Large intestine (tissue), 3 donors: Measurements from ENCODE around the gene NUP214. TPM values are rescaled to one million over a fixed set of nuclear protein-coding genes. Genes with fewer than 3 reads are reported as not detected.
"Not testable (repeated sequence)": the region's sequence is repeated elsewhere in the genome, so short reads cannot be mapped to it uniquely, and the experiment has no call there.

Experiments used
- DNase-seq, 2 donors: peaks; one replicate each; pipeline versions ENCODE4 v3.0.0 to v3.0.0-alpha.2; 2013
- H3K27ac ChIP-seq: one replicate; pipeline ENCODE4 v1.5.1; 2013; ENCODE audit warnings: low read length
- H3K27me3 ChIP-seq: 2 replicates; pipeline ENCODE4 v1.6.1; 2013; ENCODE audit warnings: low read length; ENCODE audit not compliant: control insufficient read depth, insufficient read depth
- H3K36me3 ChIP-seq: 2 replicates; pipeline ENCODE4 v1.6.1; 2013; ENCODE audit warnings: low read length; ENCODE audit not compliant: control insufficient read depth, insufficient read depth
- H3K4me1 ChIP-seq: one replicate; pipeline ENCODE4 v1.6.1; 2013; ENCODE audit warnings: low read length; ENCODE audit not compliant: control insufficient read depth, insufficient read depth
- H3K4me3 ChIP-seq: one replicate; pipeline ENCODE4 v1.5.1; 2013; ENCODE audit warnings: low read length
- H3K9me3 ChIP-seq: one replicate; pipeline ENCODE4 v1.6.1; 2013; ENCODE audit warnings: mild to moderate bottlenecking, low read depth, low read length, moderate library complexity; ENCODE audit not compliant: control insufficient read depth
- WGBS: methylation state at CpG from one replicate; pipeline ENCODE4 v1.1.5; 2013; ENCODE audit warnings: low lambda C conversion rate; ENCODE audit not compliant: insufficient coverage; 5-methylcytosine and 5-hydroxymethylcytosine counted together
- polyA plus RNA-seq: library from polyadenylated mRNA; unstranded; fragments of 120-200 nt; gene quantifications from one replicate; pipeline ENCODE4 v1.2.1, GENCODE V29; 2013

The NUP214 gene
- polyA plus RNA-seq, 1 donor, result 29.1 TPM

DNA sequence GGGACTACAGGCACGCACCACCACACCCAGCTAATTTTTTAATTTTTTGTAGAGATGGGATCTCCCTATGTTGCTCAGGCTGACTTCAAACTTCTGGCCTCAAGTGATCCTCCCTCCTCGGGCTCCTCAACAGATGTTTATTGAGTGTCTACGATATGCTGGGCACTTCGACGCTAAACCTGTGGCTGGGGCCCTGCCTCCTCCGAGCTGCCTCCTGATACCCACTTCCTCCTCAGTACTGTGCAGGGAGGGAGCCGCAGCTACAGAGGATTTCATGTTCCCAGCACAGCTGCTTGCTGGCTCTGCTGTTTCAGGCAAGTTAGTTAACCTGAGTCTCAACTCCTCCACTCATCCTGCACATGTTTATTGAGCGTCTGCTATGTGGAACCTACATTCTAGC is 19.4 kb upstream of the NUP214 start:
- H3K4me3 ChIP-seq, result no peak overlapping the region
- no peak overlapping the region for H3K27ac ChIP-seq
- no peaks in the 10 kb centered on the region for H3K4me1 ChIP-seq
- H3K9me3 ChIP-seq, result no peaks in the 10 kb centered on the region
- DNase-seq, result no peak
- no CpG with 5 or more reads among the region's 8 CpGs for WGBS
- H3K36me3 ChIP-seq, result no peaks in the 10 kb centered on the region
- H3K27me3 ChIP-seq, result no peaks in the 10 kb centered on the region

DNA sequence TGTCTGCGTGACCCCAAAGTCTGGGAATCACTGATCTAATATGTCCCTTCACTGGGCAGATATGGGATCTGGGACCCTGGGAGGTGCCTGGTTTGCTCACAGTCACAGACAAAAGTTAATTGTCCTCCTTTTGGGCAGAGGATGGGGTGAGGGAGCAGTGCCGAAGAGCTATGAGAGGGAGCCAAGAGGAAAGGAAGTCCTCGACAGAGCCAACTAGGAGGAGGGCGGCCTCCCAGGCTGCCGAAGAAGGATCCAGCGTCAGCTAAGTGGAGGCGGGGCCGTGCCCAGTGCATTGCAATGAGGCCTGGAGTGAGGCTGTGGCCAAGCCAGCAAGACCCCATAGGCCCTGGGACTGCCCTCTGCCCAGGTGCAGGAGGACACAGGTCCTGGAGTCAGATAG is 17.6 kb upstream of the NUP214 start:
- no peaks in the 10 kb centered on the region for H3K4me1 ChIP-seq
- no peaks in the 10 kb centered on the region for H3K27me3 ChIP-seq
- H3K27ac ChIP-seq, result no peak overlapping the region
- H3K9me3 ChIP-seq, result no peaks in the 10 kb centered on the region
- H3K36me3 ChIP-seq, result no peaks in the 10 kb centered on the region
- no peak for DNase-seq
- no CpG with 5 or more reads among the region's 8 CpGs for WGBS
- no peak overlapping the region for H3K4me3 ChIP-seq

DNA sequence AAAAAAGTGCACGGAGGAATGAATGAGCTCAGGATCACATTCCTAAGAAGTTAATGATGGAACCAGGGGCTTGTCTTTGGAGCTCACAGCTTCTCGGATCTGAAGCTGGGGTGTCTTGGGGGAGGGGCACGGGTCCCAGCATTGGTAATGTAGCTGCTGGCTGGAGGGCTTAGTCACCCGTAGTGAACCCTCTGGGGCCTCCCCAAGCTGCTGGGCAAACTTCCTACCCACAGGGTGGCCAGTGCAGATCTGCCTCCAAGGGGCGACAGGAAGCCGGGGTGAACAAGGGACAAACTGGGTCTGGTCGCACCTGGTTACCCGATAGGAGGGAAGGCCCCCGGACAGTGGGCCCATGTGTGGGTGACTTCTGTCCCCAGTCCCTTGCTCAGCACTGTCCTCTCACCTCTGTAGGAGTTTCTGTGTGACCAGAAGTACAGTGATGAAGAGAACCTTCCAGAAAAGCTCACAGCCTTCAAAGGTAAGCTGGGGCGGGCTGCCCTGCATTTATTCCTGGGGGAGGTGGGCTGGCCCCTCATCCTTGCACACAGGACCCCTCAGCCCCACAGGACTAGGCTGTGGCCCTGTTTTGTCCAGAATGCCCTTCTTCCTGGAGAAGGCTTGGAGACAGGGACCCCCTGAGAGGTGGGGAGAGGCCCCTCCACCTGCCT is 14.1 kb upstream of the NUP214 start:
- no peaks in the 10 kb centered on the region for H3K4me1 ChIP-seq
- H3K27me3 ChIP-seq, result no peaks in the 10 kb centered on the region
- no peak overlapping the region for H3K27ac ChIP-seq
- H3K4me3 ChIP-seq, result no peak overlapping the region
- WGBS, result no CpG with 5 or more reads among the region's 10 CpGs
- H3K36me3 ChIP-seq, result no peaks in the 10 kb centered on the region
- H3K9me3 ChIP-seq, result no peaks in the 10 kb centered on the region
- DNase-seq, result no peak

DNA sequence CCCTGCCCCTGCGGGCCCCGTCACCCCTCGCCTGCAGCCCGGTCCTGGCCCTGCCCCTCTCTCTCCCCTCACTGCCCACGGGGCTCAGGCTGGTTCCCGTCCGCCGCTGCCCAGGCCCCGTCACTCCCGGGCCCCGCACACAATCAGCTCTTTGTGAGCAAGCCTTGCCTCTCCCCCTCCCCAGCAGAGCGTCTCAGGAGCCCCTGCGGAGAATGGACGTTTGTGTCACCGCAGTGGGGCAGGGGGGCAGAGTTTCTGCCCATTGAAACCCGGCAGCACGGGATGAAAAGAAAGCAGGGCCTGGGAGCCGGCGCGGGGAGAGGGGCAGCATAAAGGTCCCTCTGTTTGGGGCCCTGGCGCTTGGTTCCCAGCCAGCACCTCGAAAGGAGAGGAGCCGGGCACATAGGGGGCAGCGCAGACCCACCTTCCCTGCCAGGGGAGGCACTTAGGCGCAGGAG is 13.5 kb upstream of the NUP214 start:
- DNase-seq, result no peak
- H3K9me3 ChIP-seq, result no peaks in the 10 kb centered on the region
- no peak overlapping the region for H3K27ac ChIP-seq
- H3K4me1 ChIP-seq, result no peaks in the 10 kb centered on the region
- no peak overlapping the region for H3K4me3 ChIP-seq
- WGBS, result 60% methylated on average over 1 of the region's 25 CpGs
- H3K36me3 ChIP-seq, result no peaks in the 10 kb centered on the region
- no peaks in the 10 kb centered on the region for H3K27me3 ChIP-seq

DNA sequence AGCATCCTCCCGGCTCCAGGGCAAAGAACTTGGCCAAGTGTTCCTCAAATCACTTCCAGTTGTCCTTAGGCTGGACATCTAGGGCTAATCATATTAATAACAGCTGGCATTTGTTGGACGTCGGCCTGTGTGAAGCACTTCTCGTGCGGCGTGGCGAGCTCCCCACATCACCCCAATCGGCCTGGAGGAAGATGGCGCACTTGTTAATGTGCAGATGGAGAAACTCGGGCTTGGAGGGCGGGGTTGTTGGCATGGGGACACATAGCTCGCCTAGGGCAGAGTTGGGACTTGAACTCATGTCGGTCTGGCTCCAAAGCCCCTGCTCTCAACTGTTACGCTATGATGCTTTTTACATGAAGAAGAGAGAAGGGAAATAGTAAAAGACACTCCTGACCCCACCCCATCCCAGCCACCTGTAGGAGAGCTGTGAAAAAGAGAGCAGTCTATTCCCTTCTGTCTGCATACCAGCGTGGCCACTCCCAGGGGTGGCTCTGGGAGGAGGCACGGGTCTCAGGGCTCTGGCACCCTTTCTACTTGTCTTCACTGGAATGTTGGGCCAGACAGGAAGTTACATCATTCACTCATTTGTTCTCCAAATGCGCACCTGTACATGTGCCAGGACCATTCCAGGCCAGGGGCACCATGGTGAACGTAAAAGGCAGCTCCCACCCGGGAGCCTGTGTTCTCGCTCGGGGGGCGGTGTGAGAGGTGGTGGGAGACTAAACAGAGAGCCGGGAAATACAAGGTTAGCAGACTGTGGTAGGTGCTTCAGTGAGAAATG is 12.8 kb upstream of the NUP214 start:
- DNase-seq, result no peak
- Histone ChIP-seq H3K27ac (no peak overlapping the region), H3K9me3 (no peaks in the 10 kb centered on the region), H3K27me3 (no peaks in the 10 kb centered on the region), H3K36me3 (no peaks in the 10 kb centered on the region), H3K4me3 (no peak overlapping the region), H3K4me1 (no peaks in the 10 kb centered on the region)
- WGBS, result no CpG with 5 or more reads among the region's 23 CpGs

DNA sequence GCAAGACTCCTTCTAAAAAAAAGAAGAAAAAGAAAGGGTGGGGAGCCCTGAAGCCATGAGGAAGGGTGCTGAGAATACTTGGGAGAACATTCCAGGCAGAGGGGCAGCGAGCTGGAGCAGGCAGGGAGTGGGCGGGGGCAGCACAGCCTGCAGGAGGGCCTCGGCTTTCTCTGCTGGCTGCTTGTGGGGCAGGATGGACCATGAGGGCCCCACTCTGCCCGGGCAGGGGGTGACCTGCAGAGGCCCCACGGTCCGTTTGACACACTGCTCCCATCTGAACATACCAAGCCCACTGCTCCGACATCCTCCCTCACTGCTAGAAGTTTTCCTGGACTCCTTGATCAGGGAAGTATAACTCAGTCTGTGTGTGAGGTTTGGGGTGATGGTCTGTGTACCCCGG is 11.7 kb upstream of the NUP214 start:
- Histone ChIP-seq H3K4me3 (no peak overlapping the region), H3K27me3 (no peaks in the 10 kb centered on the region), H3K27ac (no peak overlapping the region), H3K36me3 (no peaks in the 10 kb centered on the region), H3K4me1 (no peaks in the 10 kb centered on the region), H3K9me3 (no peaks in the 10 kb centered on the region)
- no peak for DNase-seq
- no CpG with 5 or more reads among the region's 8 CpGs for WGBS

DNA sequence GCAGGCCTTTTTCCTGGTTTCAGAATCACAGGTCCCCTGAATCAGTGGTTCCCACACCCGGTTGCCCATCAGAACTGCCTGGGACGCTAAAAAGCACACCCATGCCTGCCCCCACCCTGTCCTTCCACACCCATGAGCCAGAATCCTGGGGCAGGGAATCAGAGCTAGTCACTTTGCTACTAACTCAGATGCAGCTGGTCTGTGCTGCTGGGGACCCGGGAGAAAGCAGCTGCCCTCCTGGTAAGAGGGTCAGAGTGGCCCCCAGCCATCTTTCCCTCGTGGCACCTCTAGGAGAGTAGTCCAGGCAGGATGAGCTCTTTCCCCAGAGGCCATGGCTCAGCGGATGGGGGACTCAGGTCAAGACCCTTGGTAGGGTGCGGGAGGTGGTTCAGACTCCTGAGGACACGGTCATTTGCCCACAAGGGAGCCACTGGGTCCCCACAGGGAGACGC is 11.3 kb upstream of the NUP214 start:
- Histone ChIP-seq H3K9me3 (no peaks in the 10 kb centered on the region), H3K27ac (no peak overlapping the region), H3K36me3 (no peaks in the 10 kb centered on the region), H3K4me3 (no peak overlapping the region), H3K4me1 (no peaks in the 10 kb centered on the region), H3K27me3 (no peaks in the 10 kb centered on the region)
- no CpG with 5 or more reads among the region's 8 CpGs for WGBS
- no peak for DNase-seq

DNA sequence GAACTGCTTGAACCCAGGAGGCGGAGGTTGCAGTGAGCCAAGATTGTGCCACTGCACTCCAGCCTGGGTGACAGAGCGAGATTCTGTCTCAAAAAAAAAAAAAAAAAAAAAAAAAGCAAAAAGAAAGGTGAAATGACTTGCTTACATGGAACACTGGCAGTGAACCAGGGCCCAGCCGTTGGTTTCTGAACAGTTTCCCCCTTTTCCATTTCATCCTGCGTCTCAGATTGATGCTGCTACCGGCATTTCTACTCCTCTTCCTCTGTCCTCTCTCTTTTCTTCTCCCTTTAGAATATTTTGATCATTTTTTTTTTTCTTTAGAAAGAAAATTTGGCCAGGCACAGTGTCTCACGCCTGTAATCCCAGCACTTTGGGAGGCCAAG is 10.0 kb upstream of the NUP214 start:
- H3K27ac ChIP-seq, H3K27me3 ChIP-seq, H3K36me3 ChIP-seq, H3K4me1 ChIP-seq, DNase-seq, H3K9me3 ChIP-seq, H3K4me3 ChIP-seq: not testable (repeated sequence)
- 83% methylated on average over 2 of the region's 6 CpGs for WGBS

DNA sequence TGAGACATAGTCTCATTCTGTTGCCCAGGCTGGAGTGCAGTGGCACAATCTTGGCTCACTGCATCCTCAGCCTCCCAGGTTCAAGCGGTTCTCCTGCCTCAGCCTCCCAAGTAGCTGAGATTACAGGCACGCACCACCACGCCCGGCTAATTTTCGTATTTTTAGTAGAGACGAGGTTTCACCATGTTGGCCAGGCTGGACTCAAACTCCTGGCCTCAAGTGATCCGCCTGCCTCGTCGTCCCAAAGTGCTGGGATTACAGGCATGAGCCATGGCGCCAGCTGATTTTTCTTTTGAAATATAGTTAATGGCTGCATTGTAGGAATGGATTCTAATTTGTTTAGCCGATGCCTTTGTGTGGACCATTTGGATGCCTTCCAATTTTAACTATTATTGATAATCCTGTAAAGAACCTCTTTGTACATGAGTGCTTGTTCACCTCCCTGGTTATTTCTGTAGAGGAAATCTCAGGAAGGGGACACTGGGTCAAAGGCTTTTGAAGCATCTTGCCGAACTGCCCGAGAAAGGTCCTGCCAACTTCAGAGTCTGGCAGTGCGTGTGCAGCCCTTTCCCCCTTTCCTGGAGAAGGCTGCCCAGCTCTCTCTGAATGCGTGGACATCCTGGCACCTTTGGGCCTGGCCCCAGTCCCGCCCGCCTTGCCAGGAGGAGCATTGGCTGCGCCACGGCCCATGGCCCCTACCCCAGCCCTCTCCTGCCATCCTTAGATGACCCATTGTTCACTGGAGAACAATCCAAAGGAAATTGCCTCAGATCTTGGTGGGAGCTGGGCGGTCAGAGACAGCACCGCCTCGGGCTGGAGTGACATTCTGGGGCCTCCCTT is 8.9 kb upstream of the NUP214 start:
- DNase-seq, result no peak
- Histone ChIP-seq H3K36me3 (no peaks in the 10 kb centered on the region), H3K9me3 (no peaks in the 10 kb centered on the region), H3K27me3 (no peaks in the 10 kb centered on the region), H3K27ac (no peak overlapping the region), H3K4me1 (no peaks in the 10 kb centered on the region), H3K4me3 (no peak overlapping the region)
- WGBS, result no CpG with 5 or more reads among the region's 22 CpGs

DNA sequence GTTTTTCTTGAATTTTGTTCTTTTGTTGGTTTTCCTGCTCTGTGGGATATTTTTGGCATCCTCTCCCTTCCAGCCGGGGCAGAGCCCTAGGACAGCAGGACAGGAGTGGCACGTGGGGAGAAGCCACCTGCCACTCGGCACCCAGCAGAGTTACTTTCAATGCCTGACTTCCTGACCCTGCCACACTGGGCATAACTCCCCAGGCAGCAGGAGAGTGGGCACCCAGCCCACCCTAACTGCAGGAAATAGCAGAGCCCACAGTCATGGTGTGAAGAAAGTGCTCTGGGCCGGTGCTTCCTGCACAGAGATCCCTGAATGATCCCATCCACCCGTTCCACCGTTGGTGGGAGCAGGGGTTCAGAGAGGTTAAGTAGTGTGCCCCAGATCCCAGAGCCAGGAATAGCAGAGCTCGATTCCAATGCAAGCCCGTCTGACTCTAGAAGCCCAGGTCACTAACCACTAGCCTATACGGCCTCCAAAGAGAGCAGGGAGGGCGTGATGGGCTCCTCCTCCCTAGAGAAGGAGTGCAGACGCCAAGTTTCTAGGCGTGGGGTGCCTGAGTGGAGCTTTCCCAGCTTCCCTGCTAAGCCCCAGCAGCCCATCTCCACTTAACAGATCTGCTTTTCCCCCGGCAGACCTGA is 8.1 kb upstream of the NUP214 start:
- Histone ChIP-seq H3K27ac (no peak overlapping the region), H3K36me3 (no peaks in the 10 kb centered on the region), H3K9me3 (no peaks in the 10 kb centered on the region), H3K27me3 (no peaks in the 10 kb centered on the region), H3K4me1 (no peaks in the 10 kb centered on the region), H3K4me3 (no peak overlapping the region)
- DNase-seq, result no peak
- no CpG with 5 or more reads among the region's 13 CpGs for WGBS
